GM23338 (cell line): ENCODE measurements around the gene ETV4.

Experiments
- ETS1 ChIP-seq: IDR thresholded peaks from 2 replicates; pipeline ENCODE4 v1.6.1; 2016; ENCODE audit warnings: antibody characterized with exemption
- EZH2 ChIP-seq: fragments of 200-600 bp; sonication (generic); IDR thresholded peaks from one replicate; pipeline ENCODE4 v1.8.0; 2017; ENCODE audit warnings: antibody characterized with exemption, mild to moderate bottlenecking, low read depth; ENCODE audit not compliant: unreplicated experiment
- JUNB ChIP-seq: IDR thresholded peaks from one replicate; pipeline ENCODE4 v1.6.1; 2016; ENCODE audit warnings: antibody characterized with exemption; ENCODE audit not compliant: unreplicated experiment
- POLR2AphosphoS5 ChIP-seq: IDR thresholded peaks from 2 replicates; pipeline ENCODE4 v1.6.1; 2016; ENCODE audit warnings: antibody characterized with exemption, low read depth
- STAT1 ChIP-seq: IDR thresholded peaks from one replicate; pipeline ENCODE4 v1.6.1; 2016; ENCODE audit warnings: antibody characterized with exemption; ENCODE audit not compliant: unreplicated experiment
- TF ChIP-seq, protein P1 (sequence below), 2 experiments: fragments of 200-600 bp in 1 of 2; sonication (generic) in 1 of 2; conservative IDR thresholded peaks; 2 replicates each; pipeline versions ENCODE4 v1.5.1 to v1.6.1; 2016 to 2017; ENCODE audit warnings: antibody characterized with exemption in 2 of 2, low read depth in 2 of 2, mild to moderate bottlenecking in 2 of 2, moderate library complexity in 1 of 2

DNA sequence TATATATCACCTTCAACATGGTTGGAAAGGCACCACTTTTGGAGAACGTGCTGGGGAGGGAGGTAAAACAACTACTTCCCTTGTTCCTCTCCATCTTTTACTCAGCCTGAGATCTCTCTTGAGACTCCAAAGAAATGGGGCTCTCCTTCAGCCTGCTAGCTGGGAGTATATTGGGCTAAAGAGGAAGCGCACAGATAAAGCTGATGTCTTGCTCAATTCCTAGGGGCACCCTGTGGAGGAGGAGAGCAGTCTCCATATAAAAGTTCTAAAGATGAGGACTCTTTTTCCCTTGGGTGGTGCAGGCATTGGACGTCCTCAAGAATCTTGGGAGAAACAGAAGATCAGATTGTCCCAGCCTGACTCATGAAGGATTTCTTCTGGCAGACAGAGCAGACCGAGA, 4.6 kb upstream of the ETV4 start:
- TF ChIP-seq POLR2AphosphoS5 (no peak), EZH2 (no peak), STAT1 (no peak), JUNB (no peak), ETS1 (no peak)
- TF ChIP-seq, protein P1, sequence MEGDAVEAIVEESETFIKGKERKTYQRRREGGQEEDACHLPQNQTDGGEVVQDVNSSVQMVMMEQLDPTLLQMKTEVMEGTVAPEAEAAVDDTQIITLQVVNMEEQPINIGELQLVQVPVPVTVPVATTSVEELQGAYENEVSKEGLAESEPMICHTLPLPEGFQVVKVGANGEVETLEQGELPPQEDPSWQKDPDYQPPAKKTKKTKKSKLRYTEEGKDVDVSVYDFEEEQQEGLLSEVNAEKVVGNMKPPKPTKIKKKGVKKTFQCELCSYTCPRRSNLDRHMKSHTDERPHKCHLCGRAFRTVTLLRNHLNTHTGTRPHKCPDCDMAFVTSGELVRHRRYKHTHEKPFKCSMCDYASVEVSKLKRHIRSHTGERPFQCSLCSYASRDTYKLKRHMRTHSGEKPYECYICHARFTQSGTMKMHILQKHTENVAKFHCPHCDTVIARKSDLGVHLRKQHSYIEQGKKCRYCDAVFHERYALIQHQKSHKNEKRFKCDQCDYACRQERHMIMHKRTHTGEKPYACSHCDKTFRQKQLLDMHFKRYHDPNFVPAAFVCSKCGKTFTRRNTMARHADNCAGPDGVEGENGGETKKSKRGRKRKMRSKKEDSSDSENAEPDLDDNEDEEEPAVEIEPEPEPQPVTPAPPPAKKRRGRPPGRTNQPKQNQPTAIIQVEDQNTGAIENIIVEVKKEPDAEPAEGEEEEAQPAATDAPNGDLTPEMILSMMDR (conservative IDR thresholded peaks at IDR 0.05; ENCODE audit: low read depth in 2 of 2): no peak
